DMS53 (cell line): ENCODE results near the gene PRSS23.
A peak's percentile ranks its signal among the peaks of the same experiment; 100 is the strongest.
"Not testable (repeated sequence)": the region's sequence is repeated elsewhere in the genome, so short reads cannot be mapped to it uniquely, and the experiment has no call there.

ENCODE experiments used
- DNase-seq: peaks from one replicate; lab custom pipeline; 2025; lab: John Stamatoyannopoulos, UW

PRSS23 gene

GRCh38 chr11:86814775-86815174, 14.4 kb downstream of the PRSS23 start:
- peak; percentile 39 for DNase-seq

DNA sequence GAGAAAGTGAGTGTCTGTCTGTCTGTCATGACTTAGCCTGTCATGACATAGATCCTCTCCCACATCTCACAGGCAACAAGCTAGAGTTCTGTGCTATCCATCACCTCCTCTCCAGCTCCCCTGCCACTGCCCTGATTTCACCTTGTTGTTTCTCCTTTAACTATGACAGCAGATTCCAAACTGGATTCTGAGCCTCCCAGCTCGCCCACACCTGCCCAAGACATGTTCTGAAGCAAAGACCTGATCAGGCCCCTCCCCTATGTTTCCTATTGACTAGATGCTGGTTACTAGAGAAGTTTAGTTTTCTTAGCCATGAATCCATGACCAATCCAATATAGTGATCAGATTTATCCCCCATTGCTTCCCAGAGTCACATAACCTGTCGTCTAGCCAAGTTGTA, 15.4 kb downstream of the PRSS23 start:
- DNase-seq = no peak

GRCh38 chr11:86816251-86816726, 15.9 kb downstream of the PRSS23 start:
- DNase-seq = no peak

DNA sequence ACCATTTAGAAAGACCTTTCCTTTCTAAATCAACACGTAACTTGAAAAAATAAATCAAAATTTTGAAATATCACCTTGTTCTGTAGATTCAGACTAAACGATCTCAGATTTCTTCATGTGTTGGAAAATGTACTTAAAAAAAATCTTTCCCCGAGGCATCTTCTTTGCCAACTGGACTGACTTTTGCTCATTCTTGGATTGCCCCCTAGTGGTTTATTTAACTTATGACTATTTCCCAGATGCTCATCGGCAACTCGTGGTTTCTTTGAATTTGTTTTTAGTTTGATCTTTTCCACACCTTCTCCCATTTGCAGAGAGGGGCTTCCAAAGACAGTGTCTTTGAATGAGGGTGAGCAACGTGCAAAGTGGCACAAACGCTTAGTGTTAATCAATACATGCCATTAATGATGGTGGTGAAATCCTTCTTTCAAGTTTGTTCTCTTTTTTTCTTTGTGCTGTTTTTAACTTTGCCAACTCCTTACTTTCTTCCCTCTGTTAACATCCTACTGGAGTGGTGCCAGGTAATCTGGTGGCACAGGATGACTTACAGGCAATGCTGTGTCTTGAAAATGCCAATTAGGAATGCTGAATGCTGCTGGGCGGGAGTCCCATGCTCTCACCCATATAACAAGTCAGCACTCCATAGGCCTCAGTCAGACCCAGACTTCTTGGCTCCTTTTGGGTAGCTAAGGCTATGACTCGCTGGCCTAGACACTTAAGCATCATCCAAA, 18.3 kb downstream of the PRSS23 start:
- peak; percentile 87 for DNase-seq

GRCh38 chr11:86824139-86824538, 23.8 kb downstream of the PRSS23 start:
- not testable (repeated sequence) for DNase-seq

GRCh38 chr11:86834376-86834775, 34.0 kb downstream of the PRSS23 start:
- not testable (repeated sequence) for DNase-seq

GRCh38 chr11:86844762-86845508, 44.6 kb downstream of the PRSS23 start:
- DNase-seq = peak; percentile 74

- DNase-seq = no peak
Observed at GRCh38 chr11:86848132-86848531, 47.8 kb downstream of the PRSS23 start.

DNA sequence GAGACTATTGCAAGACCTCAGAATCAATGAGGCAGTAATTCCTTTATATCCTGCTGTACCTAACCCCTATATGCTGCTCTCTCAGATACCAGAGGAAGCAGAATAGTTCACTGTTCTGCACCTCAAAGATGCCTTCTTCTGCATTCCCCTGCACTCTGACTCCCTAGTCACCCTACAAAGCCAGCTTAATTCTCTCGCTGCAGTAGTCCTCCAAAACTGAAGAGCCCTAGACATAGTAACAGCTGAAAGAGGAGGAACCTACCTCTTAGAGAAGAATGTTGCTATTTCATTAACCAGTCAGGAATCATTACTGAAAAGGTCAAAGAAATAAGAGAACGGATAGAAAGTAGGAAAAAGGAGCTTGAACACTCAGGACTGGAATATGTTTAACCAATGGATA, 49.3 kb downstream of the PRSS23 start:
- no peak for DNase-seq
